Aorta (tissue), 5 donors: Measurements from ENCODE around the gene TTC21B. TPM values are rescaled to one million over a fixed set of nuclear protein-coding genes. Genes with fewer than 3 reads are reported as not detected.

Experiments used
- ATAC-seq: fragments of 200-7000 bp; cut with Tn5 transposase; one replicate; pipeline ENCODE4 v1.9.1; 2022; ENCODE audit warnings: moderate library complexity; ENCODE audit not compliant: low FRiP score
- DNase-seq, 2 donors: peaks; one replicate each; pipeline ENCODE4 v3.0.0-alpha.2; 2020
- H3K27ac ChIP-seq, 2 donors: one replicate each; pipeline ENCODE4 v1.5.1; 2013; ENCODE audit warnings: low read length in 2 of 2, mild to moderate bottlenecking in 2 of 2, moderate library complexity in 2 of 2, control low read depth in 1 of 2, inconsistent platforms in 1 of 2, low read depth in 1 of 2
- H3K27me3 ChIP-seq, 2 donors: one replicate each; pipeline ENCODE4 v1.6.1; 2013; ENCODE audit warnings: control low read depth in 1 of 2, low read length in 1 of 2, mild to moderate bottlenecking in 1 of 2, moderate library complexity in 1 of 2; ENCODE audit not compliant: insufficient read depth in 2 of 2, control insufficient read depth in 1 of 2
- H3K36me3 ChIP-seq, 2 donors: one replicate each; pipeline ENCODE4 v1.6.1; 2013; ENCODE audit warnings: control low read depth in 1 of 2, low read length in 1 of 2, mild to moderate bottlenecking in 1 of 2; ENCODE audit not compliant: insufficient read depth in 2 of 2, control insufficient read depth in 1 of 2
- H3K4me1 ChIP-seq, 2 donors: one replicate each; pipeline ENCODE4 v1.6.1; 2013; ENCODE audit warnings: low read length in 2 of 2, control low read depth in 1 of 2, mild to moderate bottlenecking in 1 of 2, moderate library complexity in 1 of 2; ENCODE audit not compliant: insufficient read depth in 2 of 2, control insufficient read depth in 1 of 2
- H3K4me3 ChIP-seq, 2 donors: one replicate each; pipeline ENCODE4 v1.5.1; 2013; ENCODE audit warnings: low read length in 2 of 2, control low read depth in 1 of 2, mild to moderate bottlenecking in 1 of 2
- H3K9me3 ChIP-seq: one replicate; pipeline ENCODE4 v1.6.1; 2013; ENCODE audit warnings: mild to moderate bottlenecking, low read length; ENCODE audit not compliant: control insufficient read depth
- WGBS, 2 donors: extraction: QIAGEN DNeasy Blood & Tissue Kit; methylation state at CpG; one replicate each; pipeline ENCODE4 v1.1.7; 2013; 5-methylcytosine and 5-hydroxymethylcytosine counted together
- intact Hi-C, 2 donors: fragments of 100-400 bp; cut with DNase I; formaldehyde crosslinking; loops; one replicate each; pipeline versions ENCODE4 v1.14.2 to v1.15.0; 2022
- polyA plus RNA-seq, 2 donors: library from polyadenylated mRNA; stranded (reverse); fragments of 200-250 nt; gene quantifications; one replicate each; pipeline ENCODE4 v1.2.3, GENCODE V29; 2013
- total RNA-seq, 2 donors: library from RNA; stranded (reverse); fragmentation: NEBNext Ultra II Directional; extraction: Animal tissue kit (Norgen Biotek cat#: 25700); gene quantifications; one replicate each; pipeline ENCODE4 v1.2.1, GENCODE V29; 2021
- donor health status: healthy with polysubstance abuse.
- donor health status: Bipolar disorder and iron deficiency.
- donor health status: DM: no; HTN: no; CAD: no.
- donor health status: DM: no; HTN: no; CAD: no.
- donor health status: DM: yes; HTN: yes; CAD: no.

The TTC21B gene
- total and polyA plus RNA-seq, 4 donors, result 3.1 to 31.8 (median 16.9) TPM

DNA sequence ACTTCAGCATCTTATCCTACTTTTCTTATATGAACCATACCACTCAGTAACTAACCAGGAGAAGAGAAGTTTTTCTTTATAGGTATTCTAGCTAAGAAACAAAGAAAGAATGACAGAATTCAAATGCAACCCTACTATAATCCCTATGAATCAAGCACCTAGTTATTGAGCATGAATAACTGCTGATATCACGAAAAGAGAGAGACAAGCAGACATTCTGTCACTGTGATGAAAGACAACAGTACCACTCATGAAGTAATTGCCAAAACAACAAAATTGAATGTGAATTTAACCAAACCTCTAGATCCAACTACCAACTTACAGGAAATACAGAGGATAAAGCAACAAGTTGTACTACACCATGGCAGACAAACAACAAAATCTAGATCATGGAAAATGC, 15.3 kb downstream of the TTC21B start:
- no peaks in the 10 kb centered on the region for H3K27me3 ChIP-seq
- no peak overlapping the region for H3K4me3 ChIP-seq
- intact Hi-C loops, result no loop called here
- 87 to 96% methylated on average over 1 of the region's 1 CpG for WGBS, 2 donors
- peaks cover 0 to 7% of the 10 kb centered on the region in 2 donors for H3K36me3 ChIP-seq
- H3K4me1 ChIP-seq, result no peaks in the 10 kb centered on the region
- no peak overlapping the region for H3K27ac ChIP-seq
- H3K9me3 ChIP-seq, result no peaks in the 10 kb centered on the region
- ATAC-seq (no peak), DNase-seq (no peak)

DNA sequence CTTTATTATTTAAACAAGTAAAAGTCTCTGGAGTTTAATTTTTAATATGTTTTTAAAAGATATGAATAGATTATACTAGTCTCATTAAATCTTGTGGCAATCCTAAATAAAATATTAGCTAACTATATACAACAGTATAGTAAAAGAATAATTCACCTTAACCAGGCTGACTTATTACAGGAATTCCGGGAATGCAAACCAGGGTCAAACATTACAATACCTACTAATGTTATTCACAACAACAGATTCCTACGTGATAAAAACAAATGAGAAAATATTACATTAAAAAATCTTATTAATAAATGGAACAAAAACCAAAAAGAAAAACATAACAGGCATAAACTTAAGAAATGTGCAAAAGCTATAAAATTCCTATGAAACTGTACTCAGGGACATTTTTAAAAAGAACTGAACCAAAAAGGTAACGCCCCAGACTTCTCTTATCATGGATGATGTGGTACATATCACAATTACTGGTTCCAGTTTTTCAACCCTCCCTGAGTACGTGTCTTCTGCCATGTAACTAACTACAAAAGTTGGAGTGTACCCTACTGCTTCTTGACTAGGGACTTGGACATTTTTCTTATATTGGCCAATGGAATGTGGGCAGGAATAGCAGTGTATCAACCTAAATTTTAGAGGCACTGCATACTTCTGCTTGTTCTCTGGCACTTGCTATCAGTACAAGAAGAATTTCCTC, 20.2 kb downstream of the TTC21B start:
- H3K4me1 ChIP-seq, result no peaks in the 10 kb centered on the region
- no peak for DNase-seq
- H3K27me3 ChIP-seq, result no peaks in the 10 kb centered on the region
- peaks cover 0 to 3% of the 10 kb centered on the region in 2 donors for H3K36me3 ChIP-seq
- H3K9me3 ChIP-seq, result no peaks in the 10 kb centered on the region
- no peak overlapping the region for H3K27ac ChIP-seq
- no peak for ATAC-seq
- intact Hi-C loops, result no loop called here
- H3K4me3 ChIP-seq, result no peak overlapping the region
- WGBS, 2 donors, result 86% methylated on average over 4 of the region's 4 CpGs

DNA sequence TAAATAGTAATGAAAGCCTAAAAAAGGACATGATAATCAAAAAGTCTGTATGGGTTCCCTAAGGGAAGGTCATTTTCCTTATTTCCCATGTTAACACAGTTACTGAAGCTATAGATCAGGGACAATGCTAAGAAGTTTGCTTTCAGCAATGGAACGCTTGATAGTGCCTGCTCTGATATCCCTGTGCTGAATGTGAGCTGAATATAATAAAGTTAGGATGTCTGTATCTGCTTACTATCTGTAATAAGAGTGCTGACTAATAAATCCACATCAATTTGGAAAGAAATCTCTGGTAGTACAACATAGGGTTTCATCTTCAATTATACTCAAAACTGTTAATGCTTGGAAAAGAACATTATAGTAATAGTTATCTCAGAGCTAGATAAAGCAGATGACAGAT, 25.8 kb downstream of the TTC21B start:
- intact Hi-C loops, result no loop called here
- H3K9me3 ChIP-seq, result no peaks in the 10 kb centered on the region
- no peaks in the 10 kb centered on the region for H3K36me3 ChIP-seq
- DNase-seq, result no peak
- no peak overlapping the region for H3K4me3 ChIP-seq
- 90 to 97% methylated on average over 1 of the region's 1 CpG for WGBS, 2 donors
- H3K27ac ChIP-seq, result no peak overlapping the region
- ATAC-seq, result no peak
- H3K4me1 ChIP-seq, result no peaks in the 10 kb centered on the region
- H3K27me3 ChIP-seq, result no peaks in the 10 kb centered on the region

DNA sequence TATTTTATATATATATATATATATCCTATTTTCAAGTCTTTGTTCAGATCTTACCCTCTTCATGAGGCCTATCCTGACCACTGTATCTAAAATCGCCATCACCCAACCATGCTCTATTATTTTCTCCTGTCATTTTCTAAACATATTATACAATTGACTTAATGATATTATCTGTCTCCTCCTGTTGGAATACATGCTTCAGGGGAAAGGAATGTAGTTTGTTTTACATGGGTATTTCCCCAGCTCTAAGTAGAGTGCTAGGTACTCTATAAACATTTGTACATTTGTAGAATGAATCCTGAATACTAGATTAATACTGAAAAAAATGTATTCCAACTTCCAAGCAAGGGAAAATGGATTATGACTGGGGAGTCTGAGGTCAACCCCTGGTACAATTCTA, 26.2 kb downstream of the TTC21B start:
- DNase-seq (no peak), ATAC-seq (no peak)
- WGBS, 2 donors, result 97 to 99% methylated on average over 1 of the region's 1 CpG
- intact Hi-C loops, result no loop called here
- Histone ChIP-seq H3K27ac (no peak overlapping the region), H3K27me3 (no peaks in the 10 kb centered on the region), H3K4me1 (no peaks in the 10 kb centered on the region), H3K9me3 (no peaks in the 10 kb centered on the region), H3K36me3 (no peaks in the 10 kb centered on the region), H3K4me3 (no peak overlapping the region)

DNA sequence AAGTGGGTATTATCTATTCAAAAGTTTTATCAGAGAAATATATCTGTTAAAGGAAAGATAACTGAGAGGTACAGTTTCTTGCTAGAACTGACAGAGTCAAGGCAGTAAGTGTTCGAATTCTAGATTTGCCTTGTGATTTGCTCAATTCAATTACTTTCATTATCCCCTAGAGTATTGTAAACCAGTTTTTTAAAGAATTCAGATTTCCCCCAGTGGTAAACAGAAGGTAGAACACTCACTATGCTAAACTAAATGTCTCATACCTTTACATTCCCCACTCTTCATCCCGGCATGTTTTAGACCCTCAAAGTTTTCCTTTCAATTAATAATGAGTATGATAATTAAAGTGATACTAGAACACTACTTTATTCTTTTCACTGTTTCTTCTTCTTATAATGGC, 28.6 kb downstream of the TTC21B start:
- no peak for DNase-seq
- WGBS, 2 donors, result 76 to 92% methylated on average over 2 of the region's 2 CpGs
- H3K36me3 ChIP-seq, result peaks cover 0 to 2% of the 10 kb centered on the region in 2 donors
- H3K27me3 ChIP-seq, result no peaks in the 10 kb centered on the region
- no peaks in the 10 kb centered on the region for H3K4me1 ChIP-seq
- no peaks in the 10 kb centered on the region for H3K9me3 ChIP-seq
- no peak overlapping the region for H3K27ac ChIP-seq
- intact Hi-C loops, result no loop called here
- no peak for ATAC-seq
- H3K4me3 ChIP-seq, result no peak overlapping the region

DNA sequence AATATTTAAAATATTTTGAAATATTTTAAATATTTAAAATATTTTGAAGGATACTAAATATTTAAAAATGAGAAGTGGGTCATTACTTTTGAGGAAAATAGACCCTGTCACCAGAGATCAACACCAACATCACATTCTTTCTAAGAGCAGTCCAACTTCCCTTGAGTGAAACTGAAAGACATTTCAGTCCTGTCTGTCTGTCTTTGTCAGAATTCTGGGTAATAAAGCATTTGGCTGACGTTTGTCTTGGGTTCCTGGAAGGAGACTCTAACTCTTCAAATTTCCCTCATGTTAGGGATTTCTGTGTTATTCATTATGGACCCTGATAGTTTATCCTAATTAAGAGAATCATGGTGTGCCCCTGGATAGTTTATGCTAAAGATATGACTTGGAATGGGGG, 32.8 kb downstream of the TTC21B start:
- Histone ChIP-seq H3K36me3 (peaks cover 0 to 2% of the 10 kb centered on the region in 2 donors), H3K9me3 (no peaks in the 10 kb centered on the region), H3K4me1 (no peaks in the 10 kb centered on the region), H3K27ac (no peak overlapping the region), H3K27me3 (no peaks in the 10 kb centered on the region), H3K4me3 (no peak overlapping the region)
- DNase-seq (no peak), ATAC-seq (no peak)
- 50 to 54% methylated on average over 1 of the region's 1 CpG for WGBS, 2 donors
- intact Hi-C loops, result no loop called here

- no peaks in the 10 kb centered on the region for H3K27me3 ChIP-seq
- H3K4me1 ChIP-seq, result no peaks in the 10 kb centered on the region
- intact Hi-C loops, result no loop called here
- no peaks in the 10 kb centered on the region for H3K9me3 ChIP-seq
- ATAC-seq (no peak), DNase-seq (no peak)
- H3K36me3 ChIP-seq, result no peaks in the 10 kb centered on the region
- H3K4me3 ChIP-seq, result no peak overlapping the region
- no peak overlapping the region for H3K27ac ChIP-seq
Observed at GRCh38 chr2:165913636-165914035, 39.9 kb downstream of the TTC21B start.

DNA sequence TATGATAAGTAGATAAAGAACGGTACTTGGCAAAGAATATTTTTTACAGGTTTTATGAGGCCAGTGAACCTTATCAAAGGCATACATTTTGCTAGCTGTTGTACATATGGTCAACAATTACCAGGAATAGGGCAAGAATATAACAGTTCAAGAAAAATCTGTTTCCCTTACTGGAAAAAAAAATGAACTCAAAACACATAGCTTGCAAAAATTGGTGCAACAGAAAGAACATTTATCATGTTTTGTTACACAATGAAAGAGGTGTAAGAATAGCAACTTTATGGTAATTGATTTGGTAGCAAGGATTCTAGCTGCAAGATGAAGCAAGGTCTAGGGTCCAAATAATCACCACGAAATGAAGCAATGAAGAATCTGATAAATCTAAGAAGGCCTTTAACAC, 41.6 kb downstream of the TTC21B start:
- Histone ChIP-seq H3K4me1 (no peaks in the 10 kb centered on the region), H3K4me3 (no peak overlapping the region), H3K36me3 (no peaks in the 10 kb centered on the region), H3K27me3 (no peaks in the 10 kb centered on the region), H3K27ac (no peak overlapping the region), H3K9me3 (no peaks in the 10 kb centered on the region)
- intact Hi-C loops, result no loop called here
- 90 to 97% methylated on average over 2 of the region's 2 CpGs for whole genome bisulfite sequencing, 2 donors
- no peak for ATAC-seq
- DNase-seq, result no peak

- DNase-seq, result no peak
- no peak for ATAC-seq
- Histone ChIP-seq H3K36me3 (no peaks in the 10 kb centered on the region), H3K4me1 (no peaks in the 10 kb centered on the region), H3K9me3 (no peaks in the 10 kb centered on the region), H3K27ac (no peak overlapping the region), H3K4me3 (no peak overlapping the region), H3K27me3 (no peaks in the 10 kb centered on the region)
- intact Hi-C loops, result no loop called here
Observed at GRCh38 chr2:165911231-165911630, 42.3 kb downstream of the TTC21B start.
